Upper lobe of left lung (tissue), 4 donors: ENCODE results near the gene KIF18B.

Source experiments
- CTCF ChIP-seq, 6 experiments: fragments of 450-650 bp in 4 of 6; fragments of 200-600 bp in 2 of 6; sonication (generic) in 2 of 6; IDR thresholded peaks; one replicate each; pipeline ENCODE4 v1.5.1; 2016 to 2019; ENCODE audit warnings: antibody characterized with exemption in 6 of 6
- POLR2A ChIP-seq, 4 donors: fragments of 450-650 bp; IDR thresholded peaks; one replicate each; pipeline ENCODE4 v1.5.1; 2016 to 2017; ENCODE audit warnings: antibody characterized with exemption in 4 of 4, mild to moderate bottlenecking in 2 of 4
- POLR2AphosphoS5 ChIP-seq, 2 donors: sonication (generic); formaldehyde crosslinking; IDR thresholded peaks; one replicate each; pipeline ENCODE4 v1.5.1; 2017; ENCODE audit warnings: antibody characterized with exemption in 2 of 2

- TF ChIP-seq CTCF (IDR thresholded peaks at IDR 0.05) (no peak), POLR2A (IDR thresholded peaks at IDR 0.05) (no peak), POLR2AphosphoS5 (IDR thresholded peaks at IDR 0.05) (no peak)
Observed at GRCh38 chr17:44926821-44927525, 20.6 kb downstream of the KIF18B start.
